HG03025 (cell line): ENCODE data around the gene REV3L.
"Not testable (repeated sequence)": the region's sequence is repeated elsewhere in the genome, so short reads cannot be mapped to it uniquely, and the experiment has no call there.

Source experiments
- ATAC-seq: cut with Tn5 transposase; IDR thresholded peaks from one replicate; pipeline ENCODE4 v1.9.1; 2021; ENCODE audit warnings: mild to moderate bottlenecking, moderate library complexity; ENCODE audit not compliant: unreplicated experiment, low FRiP score

The REV3L gene

DNA sequence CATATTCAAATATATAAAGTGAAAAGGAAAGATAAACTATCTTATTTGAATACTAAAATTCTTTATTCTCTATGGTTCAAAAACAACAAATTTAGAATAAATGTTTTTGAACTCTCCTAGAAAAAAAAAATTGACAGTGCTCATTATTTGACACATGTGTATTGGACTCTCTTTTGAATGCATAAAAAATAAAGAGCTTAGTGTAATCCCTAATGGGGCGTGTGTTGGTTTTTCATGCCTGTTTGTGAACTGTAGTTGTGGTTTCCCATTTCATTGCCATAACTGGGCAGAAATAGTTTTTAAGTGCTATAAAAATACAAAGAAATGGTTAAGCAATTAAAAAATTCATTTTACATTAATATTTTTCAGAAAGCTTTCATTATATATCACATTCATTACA, 101.3 kb downstream of the REV3L start:
- no peak for ATAC-seq

DNA sequence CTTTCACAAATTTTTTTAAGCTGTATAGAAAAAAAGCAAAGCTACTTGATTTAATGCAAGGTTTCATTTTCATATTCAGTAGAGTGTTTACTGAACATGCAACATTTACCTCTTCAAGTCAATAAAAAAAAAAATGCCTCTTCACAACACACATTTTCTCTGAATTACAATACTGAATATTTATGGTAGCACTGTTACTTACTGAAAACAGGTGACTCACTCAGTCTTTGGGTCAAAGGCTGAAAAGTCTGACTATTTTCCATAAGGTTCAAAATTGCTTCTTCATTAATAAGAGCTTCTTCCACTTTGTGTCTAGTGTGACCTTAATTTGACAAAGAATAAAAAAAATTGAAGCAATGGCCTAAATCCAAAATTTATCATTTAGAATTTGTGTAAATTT, 101.9 kb downstream of the REV3L start:
- ATAC-seq = no peak

DNA sequence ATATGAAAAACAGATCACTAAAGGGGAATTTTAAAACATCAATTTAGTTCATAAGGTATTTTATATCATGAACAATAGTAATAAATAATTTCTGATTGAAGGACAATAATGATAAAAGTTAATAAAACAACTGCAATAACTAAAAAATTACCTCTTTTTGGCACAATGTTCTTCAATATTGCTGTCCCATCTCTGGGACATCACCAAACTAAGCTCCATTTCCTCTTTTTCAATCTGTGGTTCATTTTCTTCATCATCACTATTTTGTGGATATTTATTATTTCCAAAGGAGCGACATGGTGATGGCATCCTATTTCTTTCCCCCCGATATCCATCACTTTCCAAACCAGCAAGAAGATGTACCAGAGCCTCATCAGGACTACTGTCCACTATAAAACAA, 103.2 kb downstream of the REV3L start:
- ATAC-seq = no peak

DNA sequence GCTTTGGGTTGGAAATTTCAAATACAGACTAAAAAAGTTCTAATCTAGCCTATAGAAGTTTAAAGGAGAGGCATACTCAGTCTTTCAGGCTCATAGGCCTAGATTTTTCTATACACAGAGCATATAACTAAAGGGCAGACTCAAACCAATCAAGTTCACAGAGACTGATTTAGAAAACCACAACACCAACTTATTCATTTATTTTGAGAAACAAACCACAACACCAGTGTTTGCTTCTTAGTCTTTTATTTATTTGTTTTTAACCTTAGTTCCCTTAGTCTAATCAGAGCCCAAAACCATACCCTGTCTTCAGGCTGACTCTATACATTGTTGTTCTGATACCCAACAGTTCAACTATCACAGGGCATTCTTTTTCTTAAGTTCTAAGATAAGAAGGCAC, 103.7 kb downstream of the REV3L start:
- ATAC-seq = no peak

DNA sequence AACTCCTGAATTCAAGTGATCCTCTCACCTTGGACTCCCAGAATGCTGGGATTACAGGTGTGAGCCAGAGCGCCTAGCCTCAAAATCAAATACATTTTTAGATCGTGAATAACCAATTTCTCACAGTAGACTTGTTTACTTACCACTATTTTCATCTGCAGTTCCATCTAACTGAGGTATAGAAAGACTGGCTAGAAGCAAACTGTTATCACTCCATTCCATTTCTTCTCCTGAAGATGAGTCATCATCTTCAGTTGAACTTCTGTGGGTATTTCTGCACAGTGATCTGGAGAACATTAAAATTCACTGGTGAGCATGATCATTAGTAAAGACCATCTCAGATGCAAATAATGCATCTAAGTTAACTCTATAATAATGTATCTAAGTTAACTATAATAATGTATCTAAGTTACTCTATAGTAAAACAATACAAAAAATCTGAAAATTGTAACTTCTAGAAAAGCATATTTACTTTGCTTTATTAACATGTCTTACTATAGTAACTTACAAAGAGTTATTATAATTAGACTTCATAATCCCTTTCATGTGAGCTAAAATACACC, 105.4 kb downstream of the REV3L start:
- ATAC-seq = no peak

DNA sequence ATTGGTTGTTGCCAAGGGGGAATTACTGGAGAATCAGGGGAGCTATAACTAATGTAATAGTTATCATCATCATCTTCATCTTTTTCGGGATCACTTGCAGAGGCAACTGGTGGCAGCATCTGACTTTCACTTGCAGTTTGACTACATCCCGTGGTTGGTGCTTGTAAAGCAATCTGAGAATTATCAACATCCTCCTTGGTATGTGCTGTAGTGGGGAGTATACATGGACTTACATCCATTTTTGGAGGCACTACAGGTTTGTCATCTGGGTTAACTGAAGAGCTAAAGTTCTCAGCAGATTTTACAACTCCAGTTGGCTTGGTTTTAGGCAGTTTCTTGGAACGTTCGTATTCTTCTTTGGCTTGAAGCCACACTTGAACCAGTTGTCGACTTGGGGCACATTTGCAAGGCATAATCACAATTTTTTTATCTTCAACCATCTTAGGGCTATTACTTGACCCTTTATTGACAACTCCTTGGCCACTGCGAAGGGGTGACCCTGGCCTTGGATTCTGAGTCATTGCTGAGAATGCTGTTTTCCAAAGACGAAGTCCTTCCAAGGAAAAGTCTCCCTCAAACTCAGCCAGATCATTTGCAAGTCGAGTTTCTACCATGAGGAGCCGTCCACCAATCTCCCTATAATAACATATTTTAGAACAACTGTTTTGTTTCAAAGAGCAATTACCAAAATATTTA, 115.5 kb downstream of the REV3L start:
- ATAC-seq = no peak

DNA sequence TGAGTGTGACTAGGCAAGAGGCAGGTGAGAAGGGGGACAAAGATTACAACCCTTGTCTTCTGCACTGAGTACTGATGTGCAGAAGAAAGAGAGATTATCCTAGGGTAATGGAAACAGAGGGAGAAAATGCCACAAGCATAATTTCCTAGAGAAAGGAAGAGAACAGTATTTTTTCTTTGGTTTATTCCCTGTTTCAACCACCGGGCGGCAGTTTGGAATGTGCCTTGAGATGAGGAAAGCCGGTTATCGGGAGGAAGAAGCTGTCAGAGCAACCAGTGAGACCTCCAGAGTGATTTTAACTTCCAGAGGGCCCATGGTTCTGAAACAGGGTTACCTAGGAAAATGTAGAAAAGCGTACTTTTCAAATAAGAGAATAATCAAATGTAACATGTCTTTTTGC, 121.4 kb downstream of the REV3L start:
- ATAC-seq = no peak

DNA sequence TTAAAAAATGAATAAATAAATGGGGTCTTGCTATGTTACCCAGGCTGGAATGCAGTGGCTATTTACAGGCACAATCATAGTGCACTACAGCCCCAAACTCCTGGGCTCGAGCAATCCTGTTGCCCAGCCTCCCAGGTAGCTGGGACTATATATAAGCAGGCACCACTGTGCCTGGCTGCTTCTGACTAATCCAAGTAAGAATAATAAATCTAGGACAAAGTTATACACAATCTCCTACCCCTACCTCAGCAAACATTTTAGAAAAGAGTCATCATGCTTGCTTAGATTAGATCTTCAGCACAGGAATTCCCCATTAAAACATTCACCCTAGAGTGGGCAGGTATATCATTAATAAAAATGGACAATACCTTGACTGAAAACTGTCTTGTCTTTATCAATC, 124.6 kb downstream of the REV3L start:
- no peak for ATAC-seq

DNA sequence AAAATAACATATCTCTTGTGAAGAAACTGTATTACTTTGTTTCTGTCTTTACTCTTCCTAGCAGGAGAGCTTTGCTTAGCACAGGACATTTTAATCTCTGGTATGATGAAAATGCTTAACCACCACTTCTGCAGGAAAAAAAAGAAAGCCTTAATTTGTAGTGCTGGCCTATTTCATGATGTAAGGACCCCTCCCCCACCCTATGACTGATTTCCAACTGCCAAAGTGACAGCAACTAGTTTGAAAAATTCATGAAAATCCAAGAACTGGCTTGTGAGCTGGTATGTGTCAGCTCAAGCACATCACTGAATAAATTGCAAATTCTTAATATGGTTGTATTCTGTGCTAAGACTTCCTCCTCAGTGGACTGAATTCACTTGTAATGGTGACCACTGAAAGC, 125.3 kb downstream of the REV3L start:
- ATAC-seq = no peak

DNA sequence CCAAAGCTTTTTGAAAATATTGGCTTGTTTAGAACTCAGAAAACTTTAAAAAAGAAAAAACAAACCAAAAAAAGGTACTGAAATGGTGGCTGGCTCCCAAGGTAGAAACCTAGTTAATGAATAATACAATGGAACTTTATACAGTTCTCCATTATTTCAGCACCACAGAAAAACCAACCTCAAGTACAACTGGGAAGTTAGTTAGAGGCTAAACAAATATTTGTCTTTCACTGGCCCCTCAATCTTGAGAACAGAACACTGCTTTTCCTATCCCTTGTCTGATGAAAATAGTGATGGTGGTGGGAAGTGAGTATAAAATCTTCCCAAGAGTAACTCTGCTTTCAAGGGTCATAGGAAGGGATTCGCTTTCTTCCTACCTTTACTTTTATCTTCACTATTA, 126.5 kb downstream of the REV3L start:
- no peak for ATAC-seq

DNA sequence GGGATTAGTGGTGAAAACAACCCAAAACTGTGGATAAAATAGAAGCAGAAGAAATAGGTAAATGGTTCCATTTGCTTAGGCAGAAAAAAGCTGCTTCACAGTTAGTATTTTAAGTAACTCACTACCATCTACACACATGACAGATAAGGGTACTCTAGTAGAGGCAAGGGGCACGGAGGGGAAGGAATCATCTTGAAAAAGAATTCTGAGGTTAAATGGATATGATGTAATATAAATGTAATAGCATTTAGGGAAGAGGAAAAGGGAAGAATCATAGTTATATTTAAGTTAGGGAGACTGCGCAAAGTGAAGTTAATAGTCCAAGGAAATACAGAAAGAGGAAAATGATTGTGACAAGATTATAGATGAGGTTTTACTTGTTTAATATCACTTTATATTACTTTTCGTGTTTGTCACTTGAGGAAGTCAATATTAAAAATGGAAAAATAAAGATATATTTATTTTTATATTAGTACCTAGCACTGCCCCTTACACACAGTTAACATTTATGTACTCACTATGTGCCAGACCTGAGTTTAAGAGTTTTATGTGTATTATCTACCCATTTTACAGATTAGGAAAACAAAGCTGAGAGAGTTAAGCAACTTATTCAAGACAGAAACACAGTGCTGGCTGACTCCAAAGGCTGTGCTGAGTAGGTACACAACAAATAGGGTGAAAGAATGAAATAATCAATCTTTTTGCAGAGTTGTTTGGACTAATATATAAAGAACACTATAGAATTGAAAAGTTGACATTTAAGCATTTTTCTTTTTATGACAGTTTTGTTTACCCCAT, 128.1 kb downstream of the REV3L start:
- no peak for ATAC-seq

DNA sequence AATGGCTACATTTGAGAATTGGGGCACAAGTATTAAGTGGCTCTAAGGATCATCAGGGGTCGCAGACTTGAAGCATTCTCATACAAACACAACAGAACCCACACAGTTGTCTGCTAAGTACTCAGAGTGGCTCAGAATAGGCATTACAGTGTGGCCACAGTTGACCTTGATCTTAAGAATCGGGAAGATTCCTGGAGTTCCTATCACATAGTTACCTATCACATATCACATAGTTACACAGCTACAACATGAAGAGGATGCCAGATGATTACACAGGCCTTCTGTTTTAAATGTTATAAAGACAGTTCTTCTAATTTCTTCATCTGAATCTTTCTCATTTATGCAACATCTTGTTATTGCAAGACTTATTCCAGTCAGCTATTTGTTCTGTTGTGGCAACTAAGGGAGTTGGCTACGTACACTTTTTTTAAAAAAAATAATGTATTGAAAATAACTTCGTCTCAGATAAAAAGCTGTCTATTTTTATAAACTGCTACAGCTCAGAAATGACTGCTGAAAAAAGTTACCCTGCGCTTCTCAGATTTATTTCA, 129.0 kb downstream of the REV3L start:
- no peak for ATAC-seq

DNA sequence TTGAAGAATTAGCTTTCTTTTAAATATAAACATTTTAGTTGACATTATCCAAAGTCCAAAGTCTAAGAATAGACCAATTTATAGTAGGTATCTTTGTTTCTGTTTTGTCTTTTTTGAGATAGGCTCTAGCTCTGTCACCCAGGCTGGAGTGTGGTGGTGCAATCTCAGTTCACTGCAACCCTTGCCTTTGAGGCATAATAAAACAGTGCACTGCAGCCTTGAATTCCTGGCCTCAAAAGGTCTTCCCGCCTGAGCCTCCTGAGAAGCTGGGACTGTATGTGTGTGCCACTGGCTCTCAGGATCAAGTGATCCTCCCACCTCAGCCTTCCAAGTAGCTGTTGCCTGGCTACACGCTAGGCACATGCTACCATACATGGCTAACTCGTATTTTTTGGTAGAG, 135.4 kb downstream of the REV3L start:
- no peak for ATAC-seq

DNA sequence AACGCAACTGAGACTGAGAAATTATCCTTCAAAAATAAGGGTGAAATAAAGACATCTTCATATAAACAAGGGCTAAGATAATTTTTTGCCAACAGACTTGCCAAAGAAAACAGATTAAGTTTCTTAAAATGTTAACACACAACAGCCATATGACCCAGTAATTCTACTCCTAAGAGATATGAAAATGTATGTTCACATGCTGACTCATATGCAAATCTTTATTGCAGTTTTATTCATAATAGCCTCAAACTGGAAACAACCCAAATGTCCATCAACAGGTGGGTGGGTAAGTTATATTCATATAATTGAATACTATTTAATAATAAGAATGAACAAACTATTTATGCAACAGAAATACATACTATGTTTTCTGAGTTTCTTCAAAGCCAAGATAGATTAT, 140.1 kb downstream of the REV3L start:
- no peak for ATAC-seq

DNA sequence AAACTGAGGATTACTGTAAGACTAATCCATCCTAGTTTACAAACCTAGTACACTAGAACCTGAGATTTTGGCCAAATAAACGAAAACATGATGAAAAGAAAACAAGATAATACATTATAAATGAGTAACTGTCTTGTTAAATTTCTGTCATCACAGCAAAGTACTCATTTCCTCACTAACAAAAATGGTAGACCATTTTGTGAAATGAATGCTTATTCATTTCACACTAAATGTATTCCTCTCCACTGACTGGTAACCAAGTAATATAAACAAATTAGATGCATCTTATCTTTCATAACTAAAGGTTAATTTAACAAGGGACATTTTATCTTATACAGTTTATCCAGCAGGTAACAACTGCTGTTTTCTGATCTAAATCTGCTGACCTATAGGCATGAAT, 143.7 kb downstream of the REV3L start:
- ATAC-seq = no peak

DNA sequence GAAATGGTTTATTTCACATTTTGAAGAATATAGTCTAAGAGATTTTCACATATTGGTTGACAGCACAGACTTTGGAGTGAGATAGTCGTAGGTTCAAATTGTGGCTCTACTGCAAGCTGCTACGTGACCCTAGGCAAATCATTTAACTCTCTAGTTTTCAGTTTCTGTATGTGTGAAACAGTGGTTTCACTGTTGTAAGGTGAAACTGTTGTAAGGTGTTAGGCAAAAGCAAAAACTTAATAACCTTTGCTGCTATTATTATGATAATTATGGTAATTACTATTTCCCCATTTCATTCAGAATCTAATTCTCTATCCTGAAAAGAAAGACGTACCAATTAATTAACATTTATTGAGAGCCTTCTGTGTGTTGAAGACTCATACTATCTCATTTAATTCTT, 144.2 kb downstream of the REV3L start:
- peak; percentile 98 for ATAC-seq

DNA sequence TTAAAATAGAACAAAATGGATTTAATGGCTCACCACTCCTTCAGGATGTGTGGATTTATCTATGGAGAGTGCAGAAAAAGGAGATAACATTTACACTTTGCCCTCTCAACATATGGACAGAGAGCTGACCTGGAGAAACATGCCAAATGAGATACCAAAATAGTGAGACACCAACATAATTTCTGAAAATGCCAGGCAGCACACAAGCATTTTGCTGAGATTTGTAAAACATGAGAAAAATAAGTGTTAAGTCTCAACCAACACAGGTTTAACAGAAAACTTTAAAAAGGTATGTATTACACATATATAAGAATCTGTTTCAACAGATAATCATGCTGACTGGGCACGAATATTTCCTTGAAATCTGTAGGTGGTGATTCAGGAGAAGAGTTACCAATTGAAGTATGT, 145.2 kb downstream of the REV3L start:
- no peak for ATAC-seq

DNA sequence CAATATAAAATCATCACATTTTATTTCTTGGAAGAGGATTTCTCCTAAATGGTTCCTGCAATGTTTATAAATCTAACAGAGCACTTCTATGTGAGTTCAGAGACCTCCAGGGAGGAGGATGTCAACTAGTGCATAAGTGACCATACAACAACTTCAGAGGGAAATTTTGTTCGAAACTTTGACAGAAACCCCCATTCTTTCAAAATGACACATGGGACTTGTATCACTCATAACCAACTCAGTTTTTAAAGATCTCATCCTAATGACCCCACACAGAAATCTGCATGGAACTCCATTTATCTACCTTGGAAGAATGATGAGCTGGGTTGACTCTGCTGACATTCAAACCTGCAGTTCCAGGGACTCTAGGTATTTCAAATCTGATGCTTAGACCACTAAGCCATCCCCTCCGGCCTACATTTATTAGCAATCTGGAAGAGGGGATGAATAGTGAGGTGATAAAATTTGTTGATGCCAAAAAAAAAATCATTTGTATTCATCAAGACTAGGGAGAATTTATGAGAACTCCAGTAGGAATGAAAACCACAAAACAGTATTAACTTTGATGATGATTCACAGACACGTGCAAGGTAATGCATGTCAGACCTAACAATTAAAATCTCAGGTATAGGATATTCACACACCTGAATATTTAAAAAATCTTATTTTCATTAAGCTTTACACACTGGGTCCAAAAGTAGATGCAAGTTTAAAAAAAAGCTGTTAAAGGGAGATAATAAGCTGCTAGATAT, 153.0 kb downstream of the REV3L start:
- ATAC-seq = no peak

DNA sequence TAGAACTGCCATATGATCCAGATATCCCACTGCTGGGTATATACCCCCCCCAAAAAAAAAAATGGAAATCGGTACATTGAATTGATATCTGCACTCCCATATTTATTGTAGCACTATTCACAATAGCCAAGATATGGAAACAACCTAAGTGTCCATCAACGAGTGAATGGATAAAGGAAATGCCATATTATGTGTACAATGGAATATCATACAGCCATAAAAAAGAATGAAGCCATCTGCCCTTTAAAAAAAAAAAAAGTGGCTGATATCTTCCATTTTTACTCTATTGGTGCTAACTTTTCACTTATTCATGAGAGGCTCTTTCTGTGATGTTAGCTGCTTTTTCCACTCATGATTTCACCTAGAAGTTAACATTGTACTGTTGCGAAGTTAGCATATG, 156.5 kb downstream of the REV3L start:
- no peak for ATAC-seq

DNA sequence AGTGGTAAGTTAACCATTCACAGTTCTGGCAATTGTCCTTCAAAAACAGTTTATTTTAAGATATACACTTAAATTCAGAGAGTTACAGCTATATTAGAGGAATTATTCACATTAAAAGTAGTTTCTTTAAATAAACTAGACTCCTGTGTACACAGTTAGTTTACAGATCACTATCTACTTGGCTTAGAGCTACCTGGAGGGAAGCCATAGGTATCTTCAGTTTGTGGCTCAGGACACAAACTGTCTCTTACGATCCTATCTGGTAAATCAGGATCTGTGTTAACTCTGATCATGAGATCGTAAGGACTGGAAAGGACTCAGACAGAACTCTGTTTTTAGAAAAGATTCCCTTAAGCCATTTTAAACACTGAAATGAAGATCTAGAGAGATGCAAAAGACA, 160.9 kb downstream of the REV3L start:
- ATAC-seq = no peak

DNA sequence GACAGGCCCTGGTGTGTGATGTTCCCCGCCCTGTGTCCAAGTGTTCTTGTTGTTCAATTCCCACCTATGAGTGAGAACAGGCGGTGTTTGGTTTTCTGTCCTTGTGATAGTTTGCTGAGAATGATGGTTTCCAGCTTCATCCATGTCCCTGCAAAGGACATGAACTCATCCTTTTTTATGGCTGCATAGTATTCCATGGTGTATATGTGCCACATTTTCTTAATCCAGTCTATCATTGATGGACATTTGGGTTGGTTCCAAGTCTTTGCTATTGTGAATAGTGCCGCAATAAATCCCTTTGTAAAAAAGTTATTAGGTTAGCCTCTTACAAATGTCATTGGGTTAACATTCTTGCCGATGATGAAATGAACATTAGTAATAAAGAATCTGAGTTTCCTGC, 175.1 kb downstream of the REV3L start:
- not testable (repeated sequence) for ATAC-seq
